MCF 10A (cell line): ENCODE data around the gene CTCFL. TPM values are rescaled to one million over a fixed set of nuclear protein-coding genes. Genes with fewer than 3 reads are reported as not detected.

Experiments used
- BruUV-seq: library from RNA; stranded (reverse); fragments of 400-500 nt; replicated peaks from 2 replicates; lab custom pipeline; 2021; lab: Mats Ljungman, UMichigan
- CTCF ChIA-PET: fragments of 300-600 bp; sonication (Branson Sonifier 250); formaldehyde crosslinking; extraction: SDS; loops from one replicate; lab custom pipeline; 2021; ENCODE audit warnings: antibody characterized with exemption, inconsistent platforms; lab: Yijun Ruan, JAX
- POLR2A ChIA-PET: fragments of 300-600, 350-650 bp; sonication (Branson Sonifier 250); formaldehyde crosslinking; extraction: SDS; loops from one replicate; lab custom pipeline; 2020; ENCODE audit warnings: antibody characterized with exemption, inconsistent platforms; lab: Yijun Ruan, JAX
- DNase-seq: peaks from one replicate; pipeline ENCODE4 v3.0.0-alpha.2; 2018; ENCODE audit not compliant: unreplicated experiment
- H3K27ac Mint-ChIP-seq: one replicate; pipeline ENCODE4 v1.8.0; 2022; ENCODE audit warnings: mild to moderate bottlenecking, low read depth, mixed read lengths; ENCODE audit not compliant: unreplicated experiment
- H3K27me3 Mint-ChIP-seq: one replicate; pipeline ENCODE4 v1.8.0; 2022; ENCODE audit warnings: mixed read lengths; ENCODE audit not compliant: insufficient read depth, unreplicated experiment
- H3K36me3 Mint-ChIP-seq: one replicate; pipeline ENCODE4 v1.8.0; 2022; ENCODE audit warnings: mild to moderate bottlenecking, moderate library complexity, mixed read lengths; ENCODE audit not compliant: insufficient read depth, unreplicated experiment
- H3K4me1 Mint-ChIP-seq: one replicate; pipeline ENCODE4 v1.8.0; 2022; ENCODE audit warnings: mixed read lengths; ENCODE audit not compliant: insufficient read depth, unreplicated experiment
- H3K4me3 Mint-ChIP-seq: one replicate; pipeline ENCODE4 v1.8.0; 2022; ENCODE audit warnings: mild to moderate bottlenecking, moderate library complexity, mixed read lengths; ENCODE audit not compliant: unreplicated experiment
- H3K9me3 Mint-ChIP-seq: one replicate; pipeline ENCODE4 v1.8.0; 2022; ENCODE audit warnings: mixed read lengths; ENCODE audit not compliant: unreplicated experiment
- CTCF ChIP-seq: fragments of 200-600 bp; IDR thresholded peaks from one replicate; pipeline ENCODE4 v1.8.0; 2022; ENCODE audit warnings: antibody characterized with exemption, mild to moderate bottlenecking; ENCODE audit not compliant: unreplicated experiment
- intact Hi-C: fragments of 100-400 bp; cut with micrococcal nuclease; formaldehyde crosslinking; loops from 2 replicates; pipeline ENCODE4 v1.14.1; 2022
- total RNA-seq: library from RNA; stranded (reverse); gene quantifications from 2 replicates; pipeline ENCODE4 v1.2.3, GENCODE V29; 2022

The CTCFL gene
- total RNA-seq, 1 experiment from 2014 or later: not detected

GRCh38 chr20:57571782-57572416, 47.0 kb upstream of the CTCFL start:
- no peak for DNase-seq
- no TSS peak for BruUV-seq
- intact Hi-C loops: no loop called here
- no peak for TF ChIP-seq CTCF
- ChIA-PET POLR2A (no interaction called here), CTCF (interaction anchor here (0.5 to 2.2 kb wide), 9 partner anchors 10 to 637 kb away, joined by 3 to 11 read pairs (median 3); partner anchors contain the start of gene PCK1)
- H3K4me3 Mint-ChIP-seq: no peak overlapping the region
- no peaks in the 10 kb centered on the region for H3K4me1 Mint-ChIP-seq
- peaks cover 63% of the 10 kb centered on the region for H3K27me3 Mint-ChIP-seq
- H3K36me3 Mint-ChIP-seq: no peaks in the 10 kb centered on the region
- no peak overlapping the region for H3K27ac Mint-ChIP-seq
- no peaks in the 10 kb centered on the region for H3K9me3 Mint-ChIP-seq

GRCh38 chr20:57570920-57571319, 46.0 kb upstream of the CTCFL start:
- CTCF ChIA-PET: interaction anchor here (0.9 kb wide), 1 partner anchor 25 kb away, joined by 3 read pairs; no protein-coding TSS in a partner anchor
- no peaks in the 10 kb centered on the region for H3K4me1 Mint-ChIP-seq
- POLR2A ChIA-PET: no interaction called here
- intact Hi-C loops: no loop called here
- TF ChIP-seq CTCF: no peak
- H3K27me3 Mint-ChIP-seq: peaks cover 73% of the 10 kb centered on the region
- H3K9me3 Mint-ChIP-seq: no peaks in the 10 kb centered on the region
- BruUV-seq: no TSS peak
- no peak overlapping the region for H3K27ac Mint-ChIP-seq
- H3K36me3 Mint-ChIP-seq: no peaks in the 10 kb centered on the region
- H3K4me3 Mint-ChIP-seq: no peak overlapping the region
- no peak for DNase-seq

GRCh38 chr20:57570145-57570850, 45.4 kb upstream of the CTCFL start:
- no TSS peak for BruUV-seq
- Mint-ChIP-seq H3K27ac (no peak overlapping the region), H3K36me3 (no peaks in the 10 kb centered on the region), H3K4me3 (no peak overlapping the region), H3K9me3 (no peaks in the 10 kb centered on the region), H3K27me3 (peaks cover 79% of the 10 kb centered on the region), H3K4me1 (no peaks in the 10 kb centered on the region)
- DNase-seq: no peak
- POLR2A ChIA-PET: no interaction called here
- intact Hi-C loops: no loop called here
- CTCF ChIA-PET: interaction anchor here (0.6 to 0.9 kb wide), 5 partner anchors 9 to 625 kb away, joined by 3 to 4 read pairs (median 3); partner anchors contain the start of gene PCK1
- TF ChIP-seq CTCF: no peak

GRCh38 chr20:57568960-57569359, 44.0 kb upstream of the CTCFL start:
- CTCF ChIA-PET: interaction anchor here (0.6 to 1.5 kb wide), 7 partner anchors 27 to 855 kb away, joined by 3 to 5 read pairs (median 4); no protein-coding TSS in a partner anchor
- H3K9me3 Mint-ChIP-seq: no peaks in the 10 kb centered on the region
- BruUV-seq: no TSS peak

More at GRCh38 chr20:57568960-57569359, 44.0 kb upstream of the CTCFL start:
- POLR2A ChIA-PET: interaction anchor here (1.3 kb wide), 1 partner anchor 8 kb away, joined by 3 read pairs; the partner anchor contains the start of gene PCK1
- H3K36me3 Mint-ChIP-seq: no peaks in the 10 kb centered on the region
- no peaks in the 10 kb centered on the region for H3K4me1 Mint-ChIP-seq
- DNase-seq: no peak
- no peak for TF ChIP-seq CTCF
- peaks cover 93% of the 10 kb centered on the region for H3K27me3 Mint-ChIP-seq
- H3K4me3 Mint-ChIP-seq: no peak overlapping the region
- intact Hi-C loops: no loop called here
- no peak overlapping the region for H3K27ac Mint-ChIP-seq
